Smooth muscle cell (in vitro differentiated cells): Measurements from ENCODE around the gene SGK1. TPM values are rescaled to one million over a fixed set of nuclear protein-coding genes. Genes with fewer than 3 reads are reported as not detected.

Experiments used
- DNase-seq: peaks from one replicate; lab custom pipeline; 2025; ENCODE audit not compliant: unreplicated experiment; lab: John Stamatoyannopoulos, UW
- H2AFZ ChIP-seq: fragments of 200-600 bp; sonication (generic); 2 replicates; pipeline ENCODE4 v1.6.0; 2016; ENCODE audit warnings: antibody characterized with exemption, low read depth, mild to moderate bottlenecking
- H3F3A ChIP-seq: fragments of 200-600 bp; sonication (generic); 2 replicates; pipeline ENCODE4 v1.6.0; 2017; ENCODE audit warnings: antibody characterized with exemption, low read depth
- H3K27ac ChIP-seq: fragments of 200-600 bp; sonication (generic); 2 replicates; pipeline ENCODE4 v1.5.1; 2016; ENCODE audit warnings: low read depth, mild to moderate bottlenecking
- H3K27me3 ChIP-seq: fragments of 200-600 bp; sonication (generic); 2 replicates; pipeline ENCODE4 v1.6.1; 2016; ENCODE audit warnings: low read depth, mild to moderate bottlenecking
- H3K36me3 ChIP-seq: fragments of 200-600 bp; sonication (generic); 2 replicates; pipeline ENCODE4 v1.5.1; 2016; ENCODE audit warnings: low read depth
- H3K4me1 ChIP-seq: fragments of 200-600 bp; sonication (generic); 2 replicates; pipeline ENCODE4 v1.5.1; 2016; ENCODE audit warnings: low read depth
- H3K4me2 ChIP-seq: fragments of 200-600 bp; sonication (generic); 2 replicates; pipeline ENCODE4 v1.6.0; 2016; ENCODE audit warnings: mild to moderate bottlenecking
- H3K4me3 ChIP-seq: fragments of 200-600 bp; sonication (generic); 2 replicates; pipeline ENCODE4 v1.5.1; 2016; ENCODE audit warnings: mild to moderate bottlenecking
- H3K79me2 ChIP-seq: fragments of 200-600 bp; sonication (generic); 2 replicates; pipeline ENCODE4 v1.6.0; 2016; ENCODE audit warnings: low read depth, mild to moderate bottlenecking
- H3K9ac ChIP-seq: fragments of 200-600 bp; sonication (generic); 2 replicates; pipeline ENCODE4 v1.6.0; 2016; ENCODE audit warnings: low read depth
- H3K9me3 ChIP-seq: fragments of 200-600 bp; sonication (generic); replicated peaks from 2 replicates; pipeline ENCODE4 v1.5.1; 2016; ENCODE audit warnings: low read depth
- H4K20me1 ChIP-seq: fragments of 200-600 bp; sonication (generic); 2 replicates; pipeline ENCODE4 v1.6.0; 2016; ENCODE audit warnings: low read depth
- WGBS: methylation state at CpG from one replicate; pipeline ENCODE4 v1.1.7; 2016; ENCODE audit warnings: low lambda C conversion rate; 5-methylcytosine and 5-hydroxymethylcytosine counted together
- polyA plus RNA-seq: library from polyadenylated mRNA; unstranded; fragments of >200 nt; fragmentation: Nextera tagmentation; extraction: Ambion mirVana; gene quantifications from 2 replicates; pipeline ENCODE4 v1.2.1, GENCODE V29; 2016
- total RNA-seq: library from RNA; depleted of rRNA; stranded (reverse); fragments of >200 nt; gene quantifications from 2 replicates; pipeline ENCODE4 v1.2.3, GENCODE V29; 2014
- TF ChIP-seq, protein P1 (sequence below): fragments of 200-600 bp; sonication (generic); IDR thresholded peaks from 2 replicates; pipeline ENCODE4 v1.5.1; 2017; ENCODE audit warnings: borderline replicate concordance, mild to moderate bottlenecking, antibody characterized with exemption; ENCODE audit not compliant: insufficient read depth, poor library complexity, severe bottlenecking

The SGK1 gene
- total and polyA plus RNA-seq, 2 experiments from 2014 or later: 18.9 to 109 TPM

DNA sequence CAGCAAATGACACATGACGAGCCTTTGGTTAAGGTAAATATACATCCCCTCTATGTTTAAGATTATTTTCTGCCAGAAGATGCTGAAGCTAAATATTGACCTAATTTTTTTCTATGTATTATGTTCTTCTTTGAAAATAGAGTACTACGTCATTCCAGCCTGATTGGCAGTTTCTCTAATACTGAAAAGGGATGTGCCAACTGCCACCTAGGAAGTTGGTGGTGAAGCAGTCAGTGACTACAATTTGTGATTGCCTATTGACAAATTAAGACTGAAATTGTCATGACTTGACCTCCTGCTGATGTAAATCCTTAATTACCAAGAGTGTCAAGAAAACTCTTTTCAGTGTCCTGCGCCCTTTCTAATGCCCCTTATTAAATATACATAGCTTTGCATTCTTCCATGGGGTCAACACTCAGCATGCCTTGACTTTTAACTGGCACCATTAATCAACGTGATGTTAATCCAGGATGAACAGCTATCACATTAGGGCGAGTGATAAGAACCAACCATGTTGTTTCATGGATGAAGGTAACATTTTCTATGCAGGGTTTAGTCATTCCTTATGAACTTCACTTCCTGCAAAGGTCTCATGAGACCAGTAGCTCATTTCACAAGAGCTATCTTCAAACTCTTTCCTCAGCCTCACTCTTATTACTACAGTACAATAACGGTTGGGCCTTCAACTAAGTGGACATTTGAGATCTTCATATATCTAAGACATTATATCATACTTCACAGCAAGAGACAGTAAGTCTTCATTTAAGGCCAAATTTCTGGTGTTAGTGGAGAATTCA, 22.5 kb upstream of the SGK1 start:
- no peaks in the 10 kb centered on the region for H4K20me1 ChIP-seq
- no peaks in the 10 kb centered on the region for H3F3A ChIP-seq
- no peaks in the 10 kb centered on the region for H3K9me3 ChIP-seq
- no peak for DNase-seq
- no peaks in the 10 kb centered on the region for H3K27me3 ChIP-seq
- TF ChIP-seq, protein P1, sequence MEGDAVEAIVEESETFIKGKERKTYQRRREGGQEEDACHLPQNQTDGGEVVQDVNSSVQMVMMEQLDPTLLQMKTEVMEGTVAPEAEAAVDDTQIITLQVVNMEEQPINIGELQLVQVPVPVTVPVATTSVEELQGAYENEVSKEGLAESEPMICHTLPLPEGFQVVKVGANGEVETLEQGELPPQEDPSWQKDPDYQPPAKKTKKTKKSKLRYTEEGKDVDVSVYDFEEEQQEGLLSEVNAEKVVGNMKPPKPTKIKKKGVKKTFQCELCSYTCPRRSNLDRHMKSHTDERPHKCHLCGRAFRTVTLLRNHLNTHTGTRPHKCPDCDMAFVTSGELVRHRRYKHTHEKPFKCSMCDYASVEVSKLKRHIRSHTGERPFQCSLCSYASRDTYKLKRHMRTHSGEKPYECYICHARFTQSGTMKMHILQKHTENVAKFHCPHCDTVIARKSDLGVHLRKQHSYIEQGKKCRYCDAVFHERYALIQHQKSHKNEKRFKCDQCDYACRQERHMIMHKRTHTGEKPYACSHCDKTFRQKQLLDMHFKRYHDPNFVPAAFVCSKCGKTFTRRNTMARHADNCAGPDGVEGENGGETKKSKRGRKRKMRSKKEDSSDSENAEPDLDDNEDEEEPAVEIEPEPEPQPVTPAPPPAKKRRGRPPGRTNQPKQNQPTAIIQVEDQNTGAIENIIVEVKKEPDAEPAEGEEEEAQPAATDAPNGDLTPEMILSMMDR: no peak
- WGBS: 90% methylated on average over 6 of the region's 6 CpGs
- H3K36me3 ChIP-seq: no peaks in the 10 kb centered on the region
- H2AFZ ChIP-seq: no peak overlapping the region
- H3K4me3 ChIP-seq: no peak overlapping the region
- no peaks in the 10 kb centered on the region for H3K4me1 ChIP-seq
- H3K79me2 ChIP-seq: no peaks in the 10 kb centered on the region
- H3K4me2 ChIP-seq: no peak overlapping the region
- H3K9ac ChIP-seq: no peak overlapping the region
- no peak overlapping the region for H3K27ac ChIP-seq

DNA sequence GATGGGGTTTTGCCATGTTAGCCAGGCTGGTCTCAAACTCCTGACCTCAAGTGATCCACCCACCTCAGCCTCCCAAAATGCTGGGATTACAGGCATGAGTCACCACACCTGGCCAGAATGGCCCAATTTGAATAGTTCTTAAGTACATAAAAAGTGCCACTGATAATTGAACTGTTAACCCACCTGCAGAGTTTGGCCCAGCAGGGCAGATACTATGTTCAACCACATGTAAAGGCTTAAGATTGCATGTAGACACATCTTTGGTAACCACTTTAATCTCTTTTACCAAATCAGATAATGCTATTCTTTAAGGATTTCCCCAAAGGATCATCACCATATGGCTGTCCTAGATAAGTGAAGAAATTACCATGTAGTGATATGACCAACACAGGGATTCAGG, 21.3 kb upstream of the SGK1 start:
- TF ChIP-seq, protein P1: no peak
- no peaks in the 10 kb centered on the region for H3K27me3 ChIP-seq
- H3K79me2 ChIP-seq: no peaks in the 10 kb centered on the region
- no peak for DNase-seq
- H3K36me3 ChIP-seq: no peaks in the 10 kb centered on the region
- H3K4me2 ChIP-seq: no peak overlapping the region
- H3F3A ChIP-seq: no peaks in the 10 kb centered on the region
- H3K4me3 ChIP-seq: no peak overlapping the region
- H3K9ac ChIP-seq: no peak overlapping the region
- H2AFZ ChIP-seq: no peak overlapping the region
- no peak overlapping the region for H3K27ac ChIP-seq
- no peaks in the 10 kb centered on the region for H4K20me1 ChIP-seq
- H3K9me3 ChIP-seq: no peaks in the 10 kb centered on the region
- no peaks in the 10 kb centered on the region for H3K4me1 ChIP-seq

DNA sequence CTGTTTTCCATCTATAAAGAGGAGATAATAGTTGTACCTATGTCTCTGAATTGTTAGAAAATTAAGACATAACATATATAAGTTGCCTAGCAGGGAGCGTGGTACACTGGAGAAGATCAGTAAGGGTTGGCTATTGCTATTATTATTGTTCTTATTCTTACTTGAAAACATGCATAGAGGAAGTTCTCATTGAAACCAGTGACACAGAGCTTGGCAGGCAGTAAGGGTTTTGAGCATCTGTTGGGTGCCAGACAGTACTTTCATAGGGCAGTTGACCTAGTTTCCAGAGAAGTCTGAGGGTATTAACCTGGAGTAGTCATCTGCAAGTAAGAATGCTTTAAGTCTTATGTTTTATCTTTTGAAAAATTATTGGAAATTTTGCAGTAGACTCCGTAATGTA, 13.3 kb upstream of the SGK1 start:
- DNase-seq: no peak
- H3K4me3 ChIP-seq: no peak overlapping the region
- no peaks in the 10 kb centered on the region for H3K9me3 ChIP-seq
- no peak overlapping the region for H3K4me2 ChIP-seq
- H3K4me1 ChIP-seq: no peaks in the 10 kb centered on the region
- 94% methylated on average over 2 of the region's 2 CpGs for WGBS
- H3F3A ChIP-seq: no peaks in the 10 kb centered on the region
- no peaks in the 10 kb centered on the region for H3K79me2 ChIP-seq
- no peak overlapping the region for H3K27ac ChIP-seq
- H3K27me3 ChIP-seq: no peaks in the 10 kb centered on the region
- TF ChIP-seq, protein P1: no peak
- no peaks in the 10 kb centered on the region for H4K20me1 ChIP-seq
- no peaks in the 10 kb centered on the region for H3K36me3 ChIP-seq
- no peak overlapping the region for H2AFZ ChIP-seq
- no peak overlapping the region for H3K9ac ChIP-seq

DNA sequence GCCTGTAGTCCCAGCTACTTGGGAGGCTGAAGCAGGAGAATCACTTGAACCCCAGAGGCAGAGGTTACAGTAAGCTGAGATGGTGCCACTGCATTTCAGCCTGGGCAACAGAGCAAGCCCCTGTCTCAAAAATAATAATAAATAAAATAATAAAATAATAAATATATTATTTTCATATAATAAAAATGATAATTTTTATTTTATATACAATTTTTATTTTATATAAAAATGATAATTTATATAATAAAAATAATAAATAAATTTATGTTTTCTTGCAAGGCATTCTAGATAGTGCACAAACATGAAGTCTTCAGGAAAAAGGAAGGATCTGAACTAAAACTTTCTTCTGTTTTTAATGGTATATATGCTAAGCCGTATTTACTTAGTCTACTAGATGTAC, 12.6 kb upstream of the SGK1 start:
- H3K27me3 ChIP-seq: no peaks in the 10 kb centered on the region
- H3K36me3 ChIP-seq: no peaks in the 10 kb centered on the region
- H3K27ac ChIP-seq: no peak overlapping the region
- TF ChIP-seq, protein P1: no peak
- WGBS: 96% methylated on average over 1 of the region's 1 CpG
- no peak overlapping the region for H3K4me2 ChIP-seq
- no peaks in the 10 kb centered on the region for H3K79me2 ChIP-seq
- DNase-seq: no peak
- H4K20me1 ChIP-seq: no peaks in the 10 kb centered on the region
- H3F3A ChIP-seq: no peaks in the 10 kb centered on the region
- H3K9me3 ChIP-seq: no peaks in the 10 kb centered on the region
- H3K4me3 ChIP-seq: no peak overlapping the region
- H3K9ac ChIP-seq: no peak overlapping the region
- H2AFZ ChIP-seq: no peak overlapping the region
- H3K4me1 ChIP-seq: no peaks in the 10 kb centered on the region
